ENCODE data around the gene ZNF536. TPM values are rescaled to one million over a fixed set of nuclear protein-coding genes. Genes with fewer than 3 reads are reported as not detected.
A peak's percentile ranks its signal among the peaks of the same experiment; 100 is the strongest.

Gene ZNF536
- total RNA-seq, 1 donor from 2014 or later, result 9.2 TPM

GRCh38 chr19:30338878-30339623, 33.1 kb upstream of the ZNF536 start:
- DNase-seq (ENCODE audit: extremely low spot score, unreplicated experiment), result no peak
- Mint-ChIP-seq H3K9me3 (no peaks in the 10 kb centered on the region), H3K4me1 (ENCODE audit: unreplicated experiment) (peaks cover 13% of the 10 kb centered on the region), H3K27me3 (no peaks in the 10 kb centered on the region), H3K36me3 (no peaks in the 10 kb centered on the region), H3K4me3 (no peak overlapping the region), H3K27ac (no peak overlapping the region)
- TF ChIP-seq CTCF (conservative IDR thresholded peaks at IDR 0.05), result no peak

- H3K27me3 Mint-ChIP-seq, result no peaks in the 10 kb centered on the region
- no peak overlapping the region for H3K27ac Mint-ChIP-seq
These were observed 32.3 kb upstream of the ZNF536 start for GRCh38 chr19:30339624-30340525.

GRCh38 chr19:30340771-30341561, 31.2 kb upstream of the ZNF536 start:
- no peak for TF ChIP-seq CTCF (conservative IDR thresholded peaks at IDR 0.05)
- Mint-ChIP-seq H3K36me3 (no peaks in the 10 kb centered on the region), H3K9me3 (no peaks in the 10 kb centered on the region), H3K4me1 (ENCODE audit: unreplicated experiment) (peaks cover 13% of the 10 kb centered on the region), H3K4me3 (peak overlapping the region; percentile 21), H3K27me3 (no peaks in the 10 kb centered on the region), H3K27ac (no peak overlapping the region)
- DNase-seq (ENCODE audit: extremely low spot score, unreplicated experiment), result no peak

More at GRCh38 chr19:30339624-30340525, 32.3 kb upstream of the ZNF536 start:
- no peak for TF ChIP-seq CTCF (conservative IDR thresholded peaks at IDR 0.05)
- Mint-ChIP-seq H3K36me3 (no peaks in the 10 kb centered on the region), H3K4me1 (ENCODE audit: unreplicated experiment) (peaks cover 13% of the 10 kb centered on the region), H3K9me3 (no peaks in the 10 kb centered on the region), H3K4me3 (no peak overlapping the region)
- DNase-seq (ENCODE audit: extremely low spot score, unreplicated experiment), result no peak

GRCh38 chr19:30341611-30342201, 30.5 kb upstream of the ZNF536 start:
- DNase-seq (ENCODE audit: extremely low spot score, unreplicated experiment), result no peak
- Mint-ChIP-seq H3K36me3 (no peaks in the 10 kb centered on the region), H3K4me3 (no peak overlapping the region), H3K4me1 (ENCODE audit: unreplicated experiment) (peaks cover 13% of the 10 kb centered on the region), H3K27me3 (no peaks in the 10 kb centered on the region), H3K9me3 (no peaks in the 10 kb centered on the region), H3K27ac (no peak overlapping the region)
- no peak for TF ChIP-seq CTCF (conservative IDR thresholded peaks at IDR 0.05)

- no peaks in the 10 kb centered on the region for H3K36me3 Mint-ChIP-seq
- TF ChIP-seq CTCF (conservative IDR thresholded peaks at IDR 0.05), result no peak
- H3K4me3 Mint-ChIP-seq, result no peak overlapping the region
- no peaks in the 10 kb centered on the region for H3K9me3 Mint-ChIP-seq
- H3K4me1 Mint-ChIP-seq (ENCODE audit: unreplicated experiment), result peaks cover 13% of the 10 kb centered on the region
- DNase-seq (ENCODE audit: extremely low spot score, unreplicated experiment), result no peak
- no peak overlapping the region for H3K27ac Mint-ChIP-seq
- H3K27me3 Mint-ChIP-seq, result no peaks in the 10 kb centered on the region
These were observed 29.3 kb upstream of the ZNF536 start for GRCh38 chr19:30342901-30343300.
